Measurements from ENCODE around the gene ENO3.

ENO3 gene

DNA sequence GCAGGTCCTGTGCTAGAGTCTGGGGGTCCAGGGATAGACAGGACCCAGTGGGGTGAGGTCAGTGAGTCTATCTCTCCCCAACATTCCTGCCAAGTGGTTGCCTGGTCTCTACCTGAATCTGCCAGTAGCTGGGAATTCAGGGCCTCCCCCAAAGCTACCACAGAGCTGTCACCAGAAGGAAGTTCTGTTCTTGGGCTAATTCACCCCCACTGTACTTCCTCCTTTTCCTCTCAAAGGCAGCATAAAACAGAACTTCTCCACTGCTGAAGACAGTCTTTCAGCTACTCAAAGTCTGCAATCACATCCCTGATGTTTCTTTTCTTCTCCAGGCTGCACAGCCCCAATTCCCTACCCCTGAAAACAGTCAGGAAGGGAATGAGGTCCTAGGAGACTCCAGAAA is 27.8 kb downstream of the ENO3 start:
- DNase-seq, result no peak

DNA sequence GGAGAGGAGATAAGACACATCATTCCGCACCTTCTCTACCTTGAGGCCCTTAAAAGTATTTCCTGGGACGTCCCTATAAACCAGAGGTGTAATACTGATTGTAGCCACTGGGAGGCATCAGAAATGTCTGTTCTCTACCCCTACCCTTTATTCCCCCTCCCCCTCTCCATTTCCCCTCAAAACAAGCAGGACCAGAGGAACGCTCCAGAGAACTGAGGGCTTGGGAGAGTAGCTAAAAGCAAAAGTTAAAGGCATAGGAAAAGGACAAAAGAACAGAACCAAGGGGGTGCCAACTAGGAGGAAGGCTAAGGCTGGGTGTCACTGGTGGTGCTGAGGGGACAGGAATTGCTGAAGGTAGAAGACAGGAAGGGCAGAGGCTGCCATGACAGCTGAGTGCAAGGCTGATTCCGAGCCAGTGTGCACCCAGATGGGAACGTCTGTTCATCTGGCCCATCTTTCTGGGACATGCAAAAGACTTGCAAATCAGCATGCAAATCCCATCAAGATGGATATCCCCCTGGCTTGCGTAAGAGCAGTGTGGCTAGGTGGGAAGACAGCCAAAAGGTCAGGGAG is 29.8 kb downstream of the ENO3 start:
- DNase-seq, result peak; percentile 82

DNA sequence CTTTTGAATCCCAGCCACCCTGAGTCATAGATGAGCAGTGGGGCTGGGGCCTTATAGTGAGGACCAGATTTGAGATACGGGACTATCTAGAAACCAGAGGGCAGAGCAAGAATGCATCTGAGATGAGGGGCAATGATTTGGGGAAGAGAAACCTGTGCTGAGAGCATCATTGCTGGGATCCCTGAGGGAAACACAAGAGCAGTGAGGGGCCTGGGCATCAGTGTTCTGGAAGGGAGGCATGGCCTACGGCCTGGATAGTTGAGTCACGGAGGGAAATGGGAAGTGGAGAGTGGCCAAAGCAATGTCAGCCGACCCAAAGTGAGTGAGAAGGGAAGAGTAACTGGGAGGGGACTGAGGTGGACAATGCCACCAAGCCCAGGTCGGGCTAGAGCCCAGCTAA is 31.4 kb downstream of the ENO3 start:
- no peak for DNase-seq

DNA sequence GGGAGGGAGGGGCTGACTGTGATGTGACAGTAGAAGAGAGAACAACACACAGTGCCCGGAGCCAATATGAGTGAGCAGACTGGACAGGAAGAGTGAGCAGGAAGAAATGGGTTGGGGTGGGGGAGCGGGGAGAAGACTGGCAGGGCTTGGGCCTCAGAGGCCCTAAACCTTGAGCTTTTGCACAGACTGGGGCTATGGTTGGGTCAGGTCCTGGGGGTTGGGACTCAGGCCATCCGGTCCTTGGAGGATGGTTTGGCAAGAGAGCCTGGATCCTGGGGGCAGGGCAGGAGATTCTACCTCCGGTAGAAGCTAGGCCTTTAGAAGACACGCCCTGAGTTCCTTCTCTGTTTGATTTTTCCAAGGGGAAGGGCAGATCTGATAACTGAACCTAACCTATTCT is 35.5 kb downstream of the ENO3 start:
- DNase-seq, result no peak

DNA sequence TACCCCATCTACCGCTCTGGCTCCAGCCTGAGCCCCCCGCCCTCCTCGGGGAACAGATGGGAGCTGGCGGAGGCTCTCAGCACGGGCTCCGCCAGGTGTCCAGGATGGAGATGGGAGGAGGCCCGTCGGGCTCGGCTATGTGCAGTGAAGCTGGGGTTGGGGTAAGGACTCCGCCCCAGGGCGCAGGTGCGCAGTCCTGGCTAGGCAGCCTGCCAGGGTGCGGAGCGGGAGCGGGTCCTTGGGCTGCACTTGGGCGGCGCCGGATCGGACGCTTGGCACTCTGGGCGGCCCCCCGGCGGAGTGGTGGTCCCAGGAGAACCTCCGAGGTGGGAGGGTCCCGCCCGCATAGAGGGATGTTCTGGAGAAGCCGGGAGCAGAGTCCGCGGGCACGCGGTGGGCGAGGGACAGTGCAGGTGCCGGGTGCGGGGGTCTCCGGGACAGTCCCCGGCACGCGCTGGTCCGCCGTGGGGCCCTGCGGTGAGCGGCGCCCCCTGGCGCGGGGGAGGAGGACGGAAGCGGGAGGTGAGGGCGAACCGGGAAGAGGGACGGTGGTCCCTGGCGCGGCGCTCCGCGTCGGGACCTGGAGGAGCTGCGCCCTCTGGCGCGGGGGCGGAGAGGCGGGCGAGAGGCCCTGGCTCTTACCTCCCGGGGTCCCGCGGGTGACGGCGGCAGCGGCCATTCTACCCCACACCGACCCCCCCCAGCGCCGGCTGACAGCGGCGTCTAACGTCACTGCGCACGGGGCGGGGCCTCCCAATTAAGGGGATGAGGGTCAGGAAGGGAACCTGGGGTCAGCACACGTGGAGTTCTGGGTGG is 36.2 kb downstream of the ENO3 start, which contains the start of gene CAMTA2:
Gene CAMTA2 (minus strand): TSS at position 725 of the 816 bp plus-strand sequence. CDS start 1,453 bp downstream, outside the sequence.
- peak; percentile 88 for DNase-seq

DNA sequence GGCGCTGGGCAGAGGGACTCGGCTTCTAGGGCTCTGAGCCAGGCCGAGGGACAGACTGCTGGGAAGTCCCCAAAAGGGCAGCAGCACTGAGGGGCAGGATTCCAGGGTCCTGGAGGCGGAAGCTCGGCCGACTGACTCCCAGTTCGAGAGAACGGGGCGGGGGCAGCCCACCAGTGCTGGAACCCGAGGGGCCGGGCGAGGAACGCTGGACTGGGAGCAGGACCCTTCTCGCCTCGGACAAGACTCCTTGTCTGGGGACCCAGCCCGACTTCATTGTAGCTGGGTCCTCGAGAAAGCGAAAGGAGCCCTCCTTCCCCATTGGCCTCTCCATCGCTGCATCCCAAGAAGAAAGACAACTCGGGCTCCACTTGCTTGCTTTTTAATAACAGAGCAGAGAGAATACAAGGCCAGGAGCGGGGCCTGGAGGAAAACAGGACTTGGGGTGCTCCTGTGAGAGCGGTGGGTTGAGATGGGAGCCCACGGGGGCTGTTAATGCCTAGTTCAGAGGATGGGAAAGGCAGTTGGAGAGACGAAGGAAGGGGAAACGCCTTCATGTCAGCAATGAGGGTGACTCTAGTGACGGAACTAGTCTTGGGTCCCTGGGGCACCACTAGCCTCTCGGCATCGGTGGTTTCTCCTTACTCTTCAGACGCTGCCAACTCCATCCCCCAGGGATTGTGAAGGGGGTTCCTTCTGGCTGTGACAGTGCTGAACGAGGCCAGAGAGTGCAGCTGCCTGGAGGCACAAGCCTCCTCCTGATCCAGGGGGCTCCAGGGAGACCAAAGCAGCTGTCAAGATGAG is 37.0 kb downstream of the ENO3 start:
- DNase-seq, result no peak

DNA sequence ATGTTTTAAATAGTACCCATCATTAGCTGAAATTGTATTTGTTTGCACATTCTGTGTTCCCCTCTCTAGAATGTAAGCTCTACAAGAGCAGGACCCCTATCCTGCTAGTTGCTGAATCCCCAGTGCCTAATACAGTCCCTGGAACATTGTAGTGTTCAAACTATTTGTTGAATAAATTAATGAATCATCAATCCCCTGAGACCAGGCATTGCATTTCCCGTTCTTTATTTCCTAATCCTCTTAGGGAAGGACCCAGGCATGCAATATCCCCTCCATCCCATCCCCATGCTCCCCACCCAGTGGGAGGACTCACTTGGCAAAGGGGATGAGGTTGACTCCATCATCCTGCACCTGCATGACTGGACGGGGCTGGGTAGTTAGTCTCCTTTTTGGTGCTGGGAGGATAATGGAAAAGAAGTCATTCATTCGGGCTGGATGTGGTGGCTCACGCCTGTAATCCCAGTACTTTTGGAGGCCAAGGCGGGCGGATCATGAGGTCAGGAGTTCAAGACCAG is 43.2 kb downstream of the ENO3 start:
- no peak for DNase-seq

DNA sequence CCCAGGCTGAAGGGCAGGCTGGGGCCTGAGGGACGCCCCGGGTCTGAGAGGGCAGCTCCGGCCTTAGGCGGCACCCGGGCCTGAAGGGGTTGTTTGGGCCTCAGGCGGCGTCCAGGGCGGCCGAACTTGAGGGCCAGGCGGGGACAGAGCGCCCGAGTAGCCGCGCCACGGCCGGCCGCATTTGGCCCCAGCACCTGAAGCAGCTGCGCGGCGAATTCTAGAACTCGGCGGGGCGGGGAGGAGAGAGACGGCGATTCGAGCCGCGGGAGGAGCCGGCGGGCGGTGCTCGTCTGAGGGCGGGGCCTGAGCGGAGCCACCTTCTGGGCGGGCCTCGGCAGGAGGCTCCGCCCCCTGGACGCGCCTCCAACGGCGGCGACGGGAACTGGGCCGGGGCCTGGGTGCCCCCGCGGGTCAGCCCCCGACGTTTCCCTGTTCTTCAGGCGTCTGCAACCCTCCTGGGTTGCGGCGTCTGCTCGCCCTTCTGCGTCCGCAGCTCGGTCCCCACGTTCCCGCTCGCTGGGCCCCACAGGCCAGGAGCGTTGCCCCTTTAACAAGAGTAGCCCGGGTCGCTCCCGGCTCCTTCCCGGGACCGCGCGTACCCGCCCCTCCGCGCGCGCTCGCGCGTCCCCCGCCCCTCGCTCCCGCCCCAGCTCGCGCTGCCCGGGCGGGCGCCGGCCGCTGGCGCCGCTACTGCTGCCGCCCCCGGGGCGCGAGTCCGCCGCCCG is 46.5 kb downstream of the ENO3 start, which contains the start of the genes INCA1 and KIF1C:
Gene INCA1 (minus strand): TSS at position 221 of the 725 bp plus-strand sequence. CDS start 3,085 bp downstream, outside the sequence.
Gene KIF1C (plus strand): TSS at position 649 of the 725 bp plus-strand sequence. CDS start 2,297 bp downstream, outside the sequence.
- DNase-seq, result peak; percentile 91

DNA sequence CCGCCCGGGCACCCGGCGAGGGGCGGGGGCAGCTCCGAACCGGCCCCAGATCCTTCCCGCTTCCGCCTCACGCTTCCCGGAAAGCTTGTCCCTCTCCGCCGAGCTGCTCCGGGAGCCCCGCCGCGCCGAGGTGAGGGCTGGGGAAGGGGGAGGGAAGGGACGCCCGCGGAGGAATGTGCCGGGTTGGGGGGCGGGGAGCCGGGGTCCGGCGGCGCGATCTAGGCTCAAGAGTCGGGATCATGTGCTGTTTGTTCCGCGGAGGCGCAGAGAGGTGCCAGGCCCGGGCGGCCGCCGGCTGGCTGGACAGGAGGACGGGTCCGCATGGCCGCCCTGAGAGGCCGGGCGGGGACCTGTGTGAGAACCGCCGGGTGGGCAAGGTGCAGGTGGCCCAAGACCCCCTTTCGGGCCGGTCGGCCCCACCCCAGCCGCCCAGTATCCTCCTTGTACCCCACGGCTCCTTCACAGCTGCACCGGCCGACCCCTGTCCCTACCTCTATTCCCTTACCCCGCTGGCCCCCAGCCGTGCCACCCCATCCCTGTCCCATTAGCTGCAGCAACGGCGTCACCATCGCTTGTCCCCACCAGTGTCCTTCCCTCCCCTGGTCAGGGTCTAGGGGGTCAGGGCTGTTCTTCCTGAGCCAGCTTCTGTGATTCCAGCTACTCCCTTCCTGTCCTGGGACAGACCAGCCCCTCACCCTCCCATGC is 47.3 kb downstream of the ENO3 start:
- no peak for DNase-seq

DNA sequence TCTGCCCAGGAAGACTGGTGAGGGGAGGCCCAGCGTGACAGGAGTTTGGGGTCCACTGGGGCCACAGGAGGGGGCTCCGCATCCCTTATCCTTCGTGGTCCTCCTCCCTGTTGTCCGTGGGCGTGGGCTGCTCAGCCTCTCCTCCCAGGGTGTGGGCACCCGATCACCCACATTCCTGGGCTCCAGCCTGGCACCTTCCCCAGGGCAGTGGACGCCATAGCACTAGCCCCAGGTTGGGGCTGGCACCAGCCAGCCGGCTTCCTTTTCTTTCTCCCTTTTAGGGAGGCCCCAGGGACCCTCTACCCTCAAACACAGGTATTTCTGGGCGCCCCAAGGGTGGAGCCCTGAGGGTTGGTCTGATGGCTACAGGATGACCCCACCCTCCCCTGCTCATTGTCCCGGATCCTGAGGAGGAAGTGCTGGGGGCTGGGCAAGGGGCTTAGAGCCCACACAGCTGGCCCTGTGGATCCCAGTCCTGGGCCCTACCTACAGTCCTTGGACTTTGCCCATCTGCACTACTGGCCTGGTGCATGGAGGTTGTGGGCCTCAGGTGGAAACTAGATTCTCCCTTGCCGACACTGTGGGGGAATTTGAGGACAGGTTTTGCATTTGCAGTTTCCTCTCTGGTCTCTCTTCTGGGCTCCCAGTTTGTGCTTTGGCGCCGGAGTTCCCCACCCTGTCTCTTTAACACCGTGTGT is 48.0 kb downstream of the ENO3 start:
- DNase-seq, result no peak

DNA sequence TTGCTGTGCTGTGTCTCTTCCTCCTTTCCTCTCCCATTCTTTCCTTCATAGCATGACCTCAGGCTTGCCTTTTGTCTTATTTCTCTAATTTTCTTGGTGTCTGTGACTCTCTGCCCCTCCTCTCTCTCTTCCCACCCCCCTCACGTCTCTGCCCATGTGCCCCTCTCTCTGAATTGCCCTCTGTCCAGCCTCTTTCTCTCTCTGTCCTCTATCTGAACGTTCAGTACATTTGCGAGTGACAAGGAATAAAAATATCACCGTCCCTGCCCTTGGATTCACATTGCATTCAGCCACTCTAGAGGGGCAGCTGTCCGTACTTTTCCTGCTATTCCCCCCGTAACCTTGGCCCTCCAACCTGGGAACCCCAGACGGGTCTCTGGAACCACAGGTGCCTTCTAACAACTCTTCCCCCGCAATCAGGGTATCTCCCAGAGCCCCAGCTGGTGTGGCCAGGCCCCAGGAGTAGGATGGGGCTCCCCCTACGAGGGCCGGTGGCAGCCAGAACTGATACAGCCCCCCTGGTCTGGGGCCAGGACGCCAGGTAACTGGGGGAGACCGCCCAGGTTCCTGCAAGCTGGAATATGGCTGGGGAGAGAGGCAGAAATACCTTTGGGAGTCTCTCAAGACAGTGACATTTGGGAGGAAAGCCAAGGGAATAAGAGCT is 48.6 kb downstream of the ENO3 start:
- no peak for DNase-seq

DNA sequence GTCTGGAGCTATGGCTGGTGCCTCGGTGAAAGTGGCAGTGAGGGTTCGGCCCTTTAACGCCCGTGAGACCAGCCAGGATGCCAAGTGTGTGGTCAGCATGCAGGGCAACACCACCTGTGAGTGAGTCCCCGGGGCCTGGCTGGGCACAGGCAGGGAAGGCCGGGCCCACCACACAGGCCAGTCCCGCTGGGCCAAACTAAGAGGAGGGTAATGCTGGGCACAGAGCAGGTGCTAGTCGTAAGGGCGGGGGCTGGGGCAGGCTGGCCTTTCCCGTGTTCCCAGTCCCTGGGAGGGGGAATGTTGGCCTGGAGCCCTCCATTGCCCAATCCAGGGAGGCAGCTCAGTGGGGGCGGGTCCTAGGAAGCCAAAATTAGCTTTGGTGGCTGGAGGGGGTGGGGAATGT is 49.3 kb downstream of the ENO3 start:
- DNase-seq, result no peak

DNA sequence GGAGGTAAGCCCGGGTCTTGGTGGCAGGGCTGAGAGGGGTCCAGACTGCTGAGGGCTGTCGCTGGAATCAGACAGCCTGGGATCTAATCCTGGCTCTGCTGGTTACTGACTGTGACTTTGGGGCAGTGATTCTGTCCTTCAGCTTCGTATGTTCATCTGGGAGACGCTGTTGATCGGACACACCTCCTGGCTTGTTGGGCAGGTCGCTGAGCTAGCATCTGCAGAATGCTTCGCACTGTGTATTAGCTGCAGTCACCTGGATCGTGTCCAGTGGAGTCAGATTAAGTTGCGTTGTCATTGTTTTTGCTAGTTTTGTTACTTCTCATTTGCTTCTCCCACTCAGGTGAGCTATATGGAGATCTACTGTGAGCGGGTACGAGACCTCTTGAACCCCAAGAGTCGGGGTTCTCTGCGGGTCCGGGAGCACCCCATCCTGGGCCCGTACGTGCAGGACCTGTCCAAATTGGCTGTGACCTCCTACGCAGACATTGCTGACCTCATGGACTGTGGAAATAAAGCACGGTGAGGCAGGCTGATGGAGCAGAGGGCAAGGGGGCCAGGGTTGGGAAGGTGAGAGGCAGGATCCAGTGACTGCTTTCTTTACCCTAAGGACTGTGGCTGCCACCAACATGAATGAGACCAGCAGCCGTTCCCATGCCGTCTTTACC is 51.3 kb downstream of the ENO3 start:
- DNase-seq, result no peak

DNA sequence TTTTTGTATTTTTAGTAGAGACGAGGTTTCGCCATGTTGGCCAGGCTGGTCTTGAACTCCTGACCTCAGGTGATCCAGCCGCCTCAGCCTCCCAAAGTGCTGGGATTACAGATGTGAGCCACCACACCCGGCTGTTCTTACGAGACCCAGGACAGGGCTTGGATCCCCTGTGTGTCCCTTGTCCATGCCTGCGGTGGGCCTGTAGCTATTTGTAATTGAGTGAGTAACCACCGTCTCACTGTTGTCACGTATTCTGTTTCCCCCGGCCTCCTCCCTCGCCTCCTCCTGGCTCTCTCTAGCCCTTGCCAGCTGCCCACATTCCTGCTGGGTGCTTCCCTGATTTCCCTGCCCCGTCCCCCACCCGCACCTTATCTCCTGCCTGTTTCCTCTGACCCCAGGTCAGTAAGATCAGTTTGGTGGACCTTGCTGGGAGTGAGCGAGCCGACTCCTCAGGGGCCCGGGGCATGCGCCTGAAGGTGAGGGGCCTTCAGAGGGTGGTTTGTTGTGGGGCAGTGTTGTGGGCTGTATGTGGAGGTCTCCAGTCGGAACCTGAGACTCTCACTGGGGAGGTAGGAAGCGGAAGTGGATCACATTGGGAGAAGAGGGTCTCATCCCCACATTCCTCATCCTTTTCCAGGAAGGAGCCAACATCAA is 52.4 kb downstream of the ENO3 start:
- DNase-seq, result no peak

Data from CD4-positive, alpha-beta T cell treated with Interleukin-17A for 1 hour (primary cell).